Measurements from ENCODE around the gene OFD1.

Gene OFD1

DNA sequence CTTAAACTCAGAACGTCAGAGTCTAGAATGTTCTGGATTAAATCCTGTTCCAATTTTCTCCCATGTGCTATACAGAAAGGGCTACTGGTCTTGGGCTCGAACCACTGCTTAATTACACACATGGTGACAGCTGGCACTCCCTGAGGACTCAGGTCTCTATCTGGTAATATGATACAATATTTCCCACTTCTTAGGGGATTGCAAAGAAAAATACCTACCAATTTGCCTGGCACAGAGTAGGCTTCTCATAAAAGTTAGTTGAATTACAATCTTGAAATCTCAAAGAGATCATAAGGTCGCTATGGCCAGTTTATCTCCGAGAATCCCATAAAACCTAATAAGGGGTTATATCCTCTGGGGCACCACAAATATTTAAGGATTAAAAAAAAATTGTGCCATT lies 73.7 kb downstream of the OFD1 start:
- H4K20me1 ChIP-seq (ENCODE audit: insufficient read depth, low read length), result no peaks in the 10 kb centered on the region
- H3K79me2 ChIP-seq (ENCODE audit: insufficient read depth, low read length), result no peaks in the 10 kb centered on the region
- H3K9me3 ChIP-seq (ENCODE audit: insufficient read depth, low read length, severe bottlenecking), result no peaks in the 10 kb centered on the region
- DNase-seq (no peak), ATAC-seq (ENCODE audit: insufficient read depth, low read depth) (no peak)
- no peaks in the 10 kb centered on the region for H3K4me1 ChIP-seq (ENCODE audit: insufficient read depth, low read length)
- no peaks in the 10 kb centered on the region for H3K27me3 ChIP-seq (ENCODE audit: insufficient read depth, low read length, poor library complexity)
- H3K36me3 ChIP-seq (ENCODE audit: insufficient read depth, low read length), result no peaks in the 10 kb centered on the region
- no peak overlapping the region for H3K4me3 ChIP-seq (ENCODE audit: low read depth in 1 of 2, low read length in 2 of 2)
- no peak overlapping the region for H3K27ac ChIP-seq (ENCODE audit: low read length)
- no peak overlapping the region for H2AFZ ChIP-seq (ENCODE audit: low read depth, low read length)
- TF ChIP-seq EZH2 (IDR thresholded peaks at IDR 0.05; ENCODE audit: borderline replicate concordance, low read depth, low read length, severe bottlenecking), result no peak
- no peak for TF ChIP-seq CTCF (IDR thresholded peaks at IDR 0.05; ENCODE audit: borderline replicate concordance, extremely low read depth, low read length, poor library complexity, severe bottlenecking)
- H3K9ac ChIP-seq (ENCODE audit: low read depth, low read length), result no peak overlapping the region
- H3K4me2 ChIP-seq (ENCODE audit: insufficient read depth, low read length), result no peak overlapping the region

- Histone ChIP-seq H3K9me3 (ENCODE audit: insufficient read depth, low read length, severe bottlenecking) (no peaks in the 10 kb centered on the region), H3K79me2 (ENCODE audit: insufficient read depth, low read length) (no peaks in the 10 kb centered on the region), H3K9ac (ENCODE audit: low read depth, low read length) (no peak overlapping the region), H3K36me3 (ENCODE audit: insufficient read depth, low read length) (no peaks in the 10 kb centered on the region), H3K4me1 (ENCODE audit: insufficient read depth, low read length) (no peaks in the 10 kb centered on the region), H2AFZ (ENCODE audit: low read depth, low read length) (no peak overlapping the region), H3K4me2 (ENCODE audit: insufficient read depth, low read length) (no peak overlapping the region), H4K20me1 (ENCODE audit: insufficient read depth, low read length) (no peaks in the 10 kb centered on the region), H3K4me3 (ENCODE audit: low read depth in 1 of 2, low read length in 2 of 2) (no peak overlapping the region), H3K27me3 (ENCODE audit: insufficient read depth, low read length, poor library complexity) (no peaks in the 10 kb centered on the region), H3K27ac (ENCODE audit: low read length) (no peak overlapping the region)
- ATAC-seq (ENCODE audit: insufficient read depth, low read depth) (no peak), DNase-seq (no peak)
- TF ChIP-seq CTCF (IDR thresholded peaks at IDR 0.05; ENCODE audit: borderline replicate concordance, extremely low read depth, low read length, poor library complexity, severe bottlenecking) (no peak), EZH2 (IDR thresholded peaks at IDR 0.05; ENCODE audit: borderline replicate concordance, low read depth, low read length, severe bottlenecking) (no peak)
Measured at GRCh38 chrX:13808865-13809264, 74.3 kb downstream of the OFD1 start.

DNA sequence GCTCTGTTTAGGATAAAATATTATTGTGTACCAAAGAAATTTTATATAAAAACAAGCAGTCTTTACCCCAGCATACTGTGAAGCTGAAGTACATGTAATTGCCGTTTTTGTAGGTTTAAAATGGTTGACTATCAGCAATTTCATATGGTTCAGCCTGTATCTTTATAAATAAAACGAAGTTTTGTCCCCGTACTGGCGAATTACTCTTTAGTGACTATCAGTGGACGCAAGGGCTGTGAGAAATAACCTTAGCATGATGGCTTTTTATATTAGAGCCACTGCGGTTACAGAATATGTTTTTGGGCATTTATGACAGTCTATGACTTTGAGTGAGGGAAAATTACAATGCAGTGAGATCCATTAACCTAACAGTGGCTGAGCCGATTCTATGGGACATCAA lies 81.1 kb downstream of the OFD1 start:
- no peaks in the 10 kb centered on the region for H3K4me1 ChIP-seq (ENCODE audit: insufficient read depth, low read length)
- H3K27ac ChIP-seq (ENCODE audit: low read length), result no peak overlapping the region
- no peaks in the 10 kb centered on the region for H3K27me3 ChIP-seq (ENCODE audit: insufficient read depth, low read length, poor library complexity)
- no peak overlapping the region for H3K9ac ChIP-seq (ENCODE audit: low read depth, low read length)
- no peaks in the 10 kb centered on the region for H3K36me3 ChIP-seq (ENCODE audit: insufficient read depth, low read length)
- no peak overlapping the region for H3K4me2 ChIP-seq (ENCODE audit: insufficient read depth, low read length)
- no peak overlapping the region for H3K4me3 ChIP-seq (ENCODE audit: low read depth in 1 of 2, low read length in 2 of 2)
- no peaks in the 10 kb centered on the region for H4K20me1 ChIP-seq (ENCODE audit: insufficient read depth, low read length)
- H2AFZ ChIP-seq (ENCODE audit: low read depth, low read length), result no peak overlapping the region
- DNase-seq (no peak), ATAC-seq (ENCODE audit: insufficient read depth, low read depth) (no peak)
- no peak for TF ChIP-seq EZH2 (IDR thresholded peaks at IDR 0.05; ENCODE audit: borderline replicate concordance, low read depth, low read length, severe bottlenecking)
- no peak for TF ChIP-seq CTCF (IDR thresholded peaks at IDR 0.05; ENCODE audit: borderline replicate concordance, extremely low read depth, low read length, poor library complexity, severe bottlenecking)
- H3K79me2 ChIP-seq (ENCODE audit: insufficient read depth, low read length), result no peaks in the 10 kb centered on the region
- no peaks in the 10 kb centered on the region for H3K9me3 ChIP-seq (ENCODE audit: insufficient read depth, low read length, severe bottlenecking)

DNA sequence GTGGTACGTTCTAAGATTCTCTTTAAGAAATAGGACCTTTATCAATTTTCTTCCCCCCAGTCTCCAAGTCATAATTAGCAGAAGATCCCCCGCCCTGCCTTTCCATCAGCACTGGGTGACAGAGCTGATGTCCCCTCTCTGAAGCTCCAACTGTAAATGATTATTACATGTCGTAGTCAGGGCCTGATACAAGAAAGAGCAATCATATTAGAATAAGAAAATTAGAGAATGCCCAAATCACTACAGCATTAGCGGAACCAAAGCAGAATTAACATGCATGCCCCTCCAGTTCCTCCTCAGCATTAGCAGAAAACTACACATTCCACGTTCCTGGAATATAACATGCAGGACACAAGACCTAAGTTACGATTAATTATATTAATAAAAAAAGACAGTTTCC lies 81.6 kb downstream of the OFD1 start:
- no peaks in the 10 kb centered on the region for H3K9me3 ChIP-seq (ENCODE audit: insufficient read depth, low read length, severe bottlenecking)
- H3K27ac ChIP-seq (ENCODE audit: low read length), result no peak overlapping the region
- DNase-seq, result no peak
- no peak for ATAC-seq (ENCODE audit: insufficient read depth, low read depth)
- H2AFZ ChIP-seq (ENCODE audit: low read depth, low read length), result no peak overlapping the region
- no peak overlapping the region for H3K9ac ChIP-seq (ENCODE audit: low read depth, low read length)
- H3K79me2 ChIP-seq (ENCODE audit: insufficient read depth, low read length), result no peaks in the 10 kb centered on the region
- no peaks in the 10 kb centered on the region for H3K36me3 ChIP-seq (ENCODE audit: insufficient read depth, low read length)
- H3K4me3 ChIP-seq (ENCODE audit: low read depth in 1 of 2, low read length in 2 of 2), result no peak overlapping the region
- no peaks in the 10 kb centered on the region for H4K20me1 ChIP-seq (ENCODE audit: insufficient read depth, low read length)
- TF ChIP-seq CTCF (IDR thresholded peaks at IDR 0.05; ENCODE audit: borderline replicate concordance, extremely low read depth, low read length, poor library complexity, severe bottlenecking), result no peak
- TF ChIP-seq EZH2 (IDR thresholded peaks at IDR 0.05; ENCODE audit: borderline replicate concordance, low read depth, low read length, severe bottlenecking), result no peak
- no peaks in the 10 kb centered on the region for H3K27me3 ChIP-seq (ENCODE audit: insufficient read depth, low read length, poor library complexity)
- no peaks in the 10 kb centered on the region for H3K4me1 ChIP-seq (ENCODE audit: insufficient read depth, low read length)
- H3K4me2 ChIP-seq (ENCODE audit: insufficient read depth, low read length), result no peak overlapping the region

Data from DND-41 (cell line).